GM13976 (cell line): ENCODE data around the gene ZGPAT.
"Not testable (repeated sequence)": the region's sequence is repeated elsewhere in the genome, so short reads cannot be mapped to it uniquely, and the experiment has no call there.

Source experiments
- DNase-seq: peaks from one replicate; pipeline ENCODE4 v3.0.0; 2012; ENCODE audit warnings: low spot score
- CTCF ChIP-seq: IDR thresholded peaks from 2 replicates; pipeline ENCODE4 v1.5.1; 2012; ENCODE audit warnings: borderline replicate concordance, mild to moderate bottlenecking; ENCODE audit not compliant: insufficient read depth; ENCODE audit errors: extremely low read depth, missing control alignments, control extremely low read depth
- in situ Hi-C: fragments of 300-500 bp; cut with MboI; formaldehyde crosslinking; loops from one replicate; pipeline ENCODE4 v1.12.0; 2022; ENCODE audit warnings: low sequenced_read_pairs, mixed read lengths, inconsistent platforms; ENCODE audit not compliant: unreplicated experiment

ZGPAT gene

GRCh38 chr20:63773571-63774241, 65.9 kb downstream of the ZGPAT start:
- TF ChIP-seq CTCF: no peak
- no peak for DNase-seq
- in situ Hi-C loops: no loop called here

DNA sequence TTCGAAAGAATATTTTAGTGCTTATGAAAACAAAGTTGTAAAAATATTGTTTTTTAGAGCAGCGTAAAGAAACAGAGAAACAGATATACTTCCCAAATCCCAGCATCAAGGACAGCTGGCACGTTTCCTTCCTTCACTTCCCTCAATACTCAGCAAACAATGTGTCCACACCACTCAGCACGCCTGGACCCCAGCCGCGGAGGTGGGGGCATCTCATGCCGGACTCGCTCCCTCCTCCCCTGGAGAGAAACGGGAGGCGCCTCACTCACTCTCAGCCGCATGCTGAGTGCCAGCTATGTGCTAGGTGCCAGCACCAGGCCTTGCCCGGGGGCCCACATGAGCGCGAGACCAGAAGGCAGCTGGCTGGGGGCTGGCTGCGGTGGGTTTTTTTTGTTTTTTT, 66.5 kb downstream of the ZGPAT start:
- no peak for TF ChIP-seq CTCF
- in situ Hi-C loops: no loop called here
- no peak for DNase-seq

GRCh38 chr20:63775096-63775978, 67.5 kb downstream of the ZGPAT start:
- no peak for TF ChIP-seq CTCF
- in situ Hi-C loops: no loop called here
- DNase-seq: no peak

GRCh38 chr20:63776875-63777274, 69.0 kb downstream of the ZGPAT start:
- DNase-seq, in situ Hi-C loops: not testable (repeated sequence)

DNA sequence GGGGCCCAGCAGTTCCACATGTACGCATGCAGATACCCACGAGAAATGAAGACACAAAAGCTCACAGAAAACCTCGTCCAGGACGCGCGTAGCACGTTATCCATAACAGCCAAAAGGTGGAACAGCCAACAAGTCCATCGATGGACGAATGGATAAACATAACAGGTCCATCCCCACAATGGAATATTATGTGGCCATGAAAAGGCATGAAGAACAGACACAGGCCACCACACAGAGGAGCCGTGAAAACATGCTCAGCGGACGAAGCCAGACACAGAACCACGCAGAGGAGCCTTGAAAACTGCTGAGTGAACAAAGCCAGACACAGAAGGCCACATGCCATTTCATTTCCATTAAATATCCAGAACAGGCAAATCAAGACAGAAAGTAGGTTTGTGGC, 69.8 kb downstream of the ZGPAT start:
- no peak for TF ChIP-seq CTCF
- no peak for DNase-seq
- in situ Hi-C loops: no loop called here

GRCh38 chr20:63778034-63778752, 70.4 kb downstream of the ZGPAT start:
- in situ Hi-C loops: no loop called here
- DNase-seq: no peak
- TF ChIP-seq CTCF: no peak
